ENCODE measurements around the gene TSPAN5. TPM values are rescaled to one million over a fixed set of nuclear protein-coding genes. Genes with fewer than 3 reads are reported as not detected.

TSPAN5 gene
- total and polyA plus RNA-seq, 8 donors, result 0.23 to 2.6 (median 1.2) TPM

- 97 to 99% methylated on average over 6 of the region's 6 CpGs for WGBS, 2 donors
- no peak for TF ChIP-seq CTCF (IDR thresholded peaks at IDR 0.05)
- Histone ChIP-seq H3K36me3 (peaks cover 0 to 20% (median 0%) of the 10 kb centered on the region in 3 donors), H3K4me3 (no peak overlapping the region), H3K27ac (no peak overlapping the region), H3K4me1 (no peaks in the 10 kb centered on the region), H3K9me3 (no peaks in the 10 kb centered on the region), H3K27me3 (no peaks in the 10 kb centered on the region)
- FAIRE-seq, result no peak
- no peak for ATAC-seq
- no peak for DNase-seq
- intact Hi-C loops (cut with DNase I), result no loop called here
Observed at GRCh38 chr4:98434816-98435215, 223.6 kb downstream of the TSPAN5 start.

DNA sequence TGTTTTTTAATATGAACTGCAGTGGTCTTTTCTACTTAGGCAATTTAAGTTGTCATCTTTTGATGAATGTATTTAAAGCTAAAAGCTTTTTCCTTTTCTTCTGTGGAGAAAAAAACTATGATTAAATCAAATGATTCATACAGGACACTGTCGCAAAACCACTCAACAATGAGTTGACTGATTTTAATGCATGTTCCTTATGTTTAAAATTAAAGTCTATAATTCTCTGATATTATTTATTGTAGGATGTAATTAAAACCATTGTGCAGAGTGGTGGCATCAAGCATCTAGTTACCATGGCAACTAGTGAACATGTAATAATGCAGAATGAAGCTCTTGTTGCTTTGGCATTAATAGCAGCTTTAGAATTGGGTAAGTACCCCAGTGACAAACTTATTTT, 224.7 kb downstream of the TSPAN5 start:
- Histone ChIP-seq H3K4me3 (no peak overlapping the region), H3K27ac (no peak overlapping the region), H3K9me3 (no peaks in the 10 kb centered on the region), H3K4me1 (no peaks in the 10 kb centered on the region), H3K36me3 (peaks cover 0 to 20% (median 0%) of the 10 kb centered on the region in 3 donors), H3K27me3 (no peaks in the 10 kb centered on the region)
- intact Hi-C loops (cut with DNase I), result no loop called here
- no peak for DNase-seq
- no peak for TF ChIP-seq CTCF (IDR thresholded peaks at IDR 0.05)
- FAIRE-seq, result no peak
- WGBS, 2 donors, result 95% methylated on average over 1 of the region's 1 CpG
- ATAC-seq, result no peak

DNA sequence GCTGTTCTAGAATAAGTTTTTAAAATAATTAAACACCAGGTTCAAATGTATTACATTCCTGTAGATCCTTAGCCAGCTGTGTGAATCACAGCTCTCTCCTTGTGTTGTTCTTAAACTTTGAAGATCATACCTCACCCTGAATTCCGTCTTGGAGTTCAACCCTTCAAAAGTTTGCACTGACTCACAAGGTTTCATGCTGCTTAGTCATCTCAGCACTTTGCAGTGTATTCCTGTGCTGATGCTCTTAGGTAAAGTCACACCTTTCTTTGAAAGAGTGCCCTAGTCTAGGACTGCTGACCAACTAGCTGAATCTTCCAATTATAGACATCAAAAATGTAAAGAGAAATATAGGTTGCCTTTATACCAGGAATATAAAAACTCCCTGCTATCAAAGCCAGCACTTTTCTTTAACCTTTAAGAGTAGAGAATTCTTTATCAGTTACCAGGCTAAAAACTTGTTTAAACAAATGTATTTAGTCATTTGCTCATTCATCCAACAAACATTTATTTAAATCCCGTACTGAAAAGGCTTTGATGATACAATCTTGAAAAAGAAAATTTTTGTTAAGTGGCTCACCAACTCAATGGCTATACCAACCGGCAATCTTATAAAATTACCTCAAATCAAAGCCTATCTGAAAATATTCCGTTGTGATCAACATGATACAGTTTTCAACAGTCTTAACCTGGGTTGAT, 227.6 kb downstream of the TSPAN5 start:
- Histone ChIP-seq H3K36me3 (peaks cover 0 to 15% (median 0%) of the 10 kb centered on the region in 3 donors), H3K9me3 (no peaks in the 10 kb centered on the region), H3K4me3 (no peak overlapping the region), H3K27me3 (no peaks in the 10 kb centered on the region), H3K27ac (no peak overlapping the region), H3K4me1 (no peaks in the 10 kb centered on the region)
- intact Hi-C loops (cut with DNase I), result no loop called here
- FAIRE-seq (no peak), ATAC-seq (peak in 1 of 4 donors; percentile 36), DNase-seq (no peak)
- WGBS, 2 donors, result 79 to 88% methylated on average over 4 of the region's 4 CpGs
- TF ChIP-seq CTCF (IDR thresholded peaks at IDR 0.05), result no peak

DNA sequence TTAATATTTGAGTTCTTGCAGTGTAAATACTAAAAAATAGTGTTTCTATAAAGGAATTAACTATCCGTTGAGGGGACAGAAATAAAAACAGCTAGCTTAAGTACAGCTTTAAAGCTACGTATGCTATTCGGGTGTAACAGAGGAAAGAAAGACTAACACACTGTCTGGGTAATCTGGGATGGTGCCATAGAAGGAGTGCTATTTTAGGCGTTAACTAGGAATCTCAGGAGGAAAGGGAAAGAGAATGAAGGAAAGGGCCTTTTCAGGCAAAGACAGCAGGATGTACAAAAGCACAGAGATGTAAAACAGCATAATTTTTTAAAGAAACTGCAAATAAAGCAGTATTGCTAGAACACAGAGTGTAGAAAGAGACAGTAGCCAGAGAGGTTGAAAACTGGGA, 235.4 kb downstream of the TSPAN5 start:
- H3K4me1 ChIP-seq, result no peaks in the 10 kb centered on the region
- no peak for DNase-seq
- H3K36me3 ChIP-seq, result peaks cover 0 to 20% (median 0%) of the 10 kb centered on the region in 3 donors
- no peaks in the 10 kb centered on the region for H3K27me3 ChIP-seq
- H3K4me3 ChIP-seq, result no peak overlapping the region
- no peak for FAIRE-seq
- H3K27ac ChIP-seq, result no peak overlapping the region
- 93 to 95% methylated on average over 4 of the region's 4 CpGs for WGBS, 2 donors
- TF ChIP-seq CTCF (IDR thresholded peaks at IDR 0.05), result no peak
- no peak for ATAC-seq
- H3K9me3 ChIP-seq, result no peaks in the 10 kb centered on the region
- intact Hi-C loops (cut with DNase I), result no loop called here

GRCh38 chr4:98421111-98421510, 237.3 kb downstream of the TSPAN5 start:
- no peak for DNase-seq
- FAIRE-seq, result no peak
- Histone ChIP-seq H3K4me1 (no peaks in the 10 kb centered on the region), H3K4me3 (no peak overlapping the region), H3K27me3 (no peaks in the 10 kb centered on the region), H3K36me3 (peaks cover 0 to 20% (median 0%) of the 10 kb centered on the region in 3 donors), H3K27ac (no peak overlapping the region), H3K9me3 (no peaks in the 10 kb centered on the region)
- no peak for TF ChIP-seq CTCF (IDR thresholded peaks at IDR 0.05)
- ATAC-seq, result no peak
- intact Hi-C loops (cut with DNase I), result no loop called here
- WGBS, 2 donors, result 95 to 96% methylated on average over 5 of the region's 5 CpGs

All from pancreas (tissue), 10 donors.